ENCODE measurements around the gene AFP. TPM values are rescaled to one million over a fixed set of nuclear protein-coding genes. Genes with fewer than 3 reads are reported as not detected.

The AFP gene
- total and polyA plus RNA-seq, 2 of the 13 experiments (the other 11 are each of a cell fraction or from before 2014, with no cell fraction given), result 9,434 to 13,105 TPM

- TF ChIP-seq ZNF280D (CRISPR knock-in tag; IDR thresholded peaks at IDR 0.05) (no peak), ZBTB7B (CRISPR knock-in tag; IDR thresholded peaks at IDR 0.05) (no peak), KMT2B (CRISPR knock-in tag; IDR thresholded peaks at IDR 0.05) (0 out of 2 replicates have a peak, but pooled peaks have one; percentile 15), CSRNP2 (CRISPR knock-in tag; conservative IDR thresholded peaks at IDR 0.05; ENCODE audit: low read depth) (0 out of 2 replicates have a peak, but pooled peaks have one; percentile 26), PITX1 (CRISPR knock-in tag; IDR thresholded peaks at IDR 0.05) (no peak), ZFY (CRISPR knock-in tag; IDR thresholded peaks at IDR 0.05) (no peak), ZNF205 (CRISPR knock-in tag; IDR thresholded peaks at IDR 0.05) (no peak), KAT7 (CRISPR knock-in tag; IDR thresholded peaks at IDR 0.05; ENCODE audit: borderline replicate concordance) (no peak), BORCS8-MEF2B (CRISPR knock-in tag; IDR thresholded peaks at IDR 0.05) (peak; percentile 46), ZNF766 (CRISPR knock-in tag; IDR thresholded peaks at IDR 0.05; ENCODE audit: borderline replicate concordance) (no peak), POGK (CRISPR knock-in tag; conservative IDR thresholded peaks at IDR 0.05) (no peak), NFE2 (CRISPR knock-in tag; IDR thresholded peaks at IDR 0.05) (no peak), NKX3-1 (CRISPR knock-in tag; IDR thresholded peaks at IDR 0.05) (0 out of 2 replicates have a peak, but pooled peaks have one; percentile 4), ZNF589 (CRISPR knock-in tag; conservative IDR thresholded peaks at IDR 0.05) (0 out of 2 replicates have a peak, but pooled peaks have one; percentile 25), SNRNP70 (IDR thresholded peaks at IDR 0.05; ENCODE audit: low read depth, low read length) (no peak), SNAPC5 (CRISPR knock-in tag; IDR thresholded peaks at IDR 0.05; ENCODE audit: borderline replicate concordance) (no peak), ZNF597 (CRISPR knock-in tag; IDR thresholded peaks at IDR 0.05) (no peak), THYN1 (CRISPR knock-in tag; IDR thresholded peaks at IDR 0.05; ENCODE audit: borderline replicate concordance, low read depth) (no peak), FOXA1 (IDR thresholded peaks at IDR 0.05) (no peak), FOXA1 (CRISPR knock-in tag; IDR thresholded peaks at IDR 0.05) (no peak), RFX5 (IDR thresholded peaks at IDR 0.05; ENCODE audit: low read depth, low read length) (no peak)
Measured at GRCh38 chr4:73452953-73453700, 17.1 kb downstream of the AFP start (continued).
